ENCODE results near the gene WNT6.

WNT6 gene

DNA sequence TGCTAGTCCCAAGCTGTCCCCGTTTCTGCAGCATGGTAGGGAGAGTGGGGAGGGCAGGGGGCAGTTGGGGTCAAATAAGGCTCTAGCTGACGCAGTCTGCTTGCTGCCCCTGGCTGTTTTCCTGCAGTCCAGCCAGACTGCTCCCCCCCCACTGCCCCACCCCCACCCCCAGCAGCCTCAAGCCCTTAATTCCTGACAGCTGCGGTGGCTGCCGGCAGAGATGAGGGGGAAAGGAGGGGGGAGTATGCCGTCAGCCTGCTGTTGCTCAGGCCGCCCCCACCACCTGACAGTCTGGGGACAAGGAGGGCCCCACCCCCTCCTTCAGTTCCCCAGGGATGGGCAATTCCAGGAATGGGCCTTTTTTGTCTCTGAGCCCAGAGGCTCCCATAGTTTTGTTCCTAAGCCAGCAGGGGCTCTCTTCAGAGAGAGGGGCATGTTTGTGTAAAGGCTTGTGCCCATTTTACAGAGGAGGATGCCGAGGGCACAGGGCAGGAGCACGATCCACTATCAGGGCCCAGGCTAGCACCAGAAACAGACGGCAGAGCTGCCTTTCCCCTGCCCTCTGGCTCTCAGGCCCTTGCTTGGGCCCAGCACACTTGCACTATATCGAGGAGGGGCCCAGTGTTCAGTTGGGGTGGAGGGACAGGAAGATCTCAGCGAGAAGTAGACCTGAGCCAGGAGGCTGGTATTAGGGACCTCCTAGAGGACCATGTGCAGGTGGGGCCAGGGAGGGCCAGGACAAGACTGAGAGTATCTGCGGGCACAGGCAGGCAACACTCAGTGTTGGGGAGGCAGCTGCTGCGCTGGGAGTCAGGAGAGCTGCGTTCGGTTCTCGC lies 19.5 kb downstream of the WNT6 start:
- DNase-seq, result no peak

DNA sequence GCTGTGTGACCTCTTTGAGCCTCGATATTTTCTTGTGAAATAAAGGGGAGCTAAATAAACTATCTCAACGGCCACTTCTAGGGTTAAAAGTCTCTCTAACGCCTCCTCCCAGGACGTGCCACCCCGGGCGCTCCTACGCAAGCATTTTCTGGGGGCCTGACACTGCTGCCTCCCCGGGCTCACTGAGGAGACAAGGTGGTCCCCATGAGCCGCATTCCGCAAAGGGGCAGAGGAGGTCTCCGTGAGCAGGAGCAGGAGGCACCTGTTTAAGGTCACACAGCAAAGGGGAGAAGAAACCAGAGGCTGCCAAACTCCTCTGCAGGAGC lies 20.1 kb downstream of the WNT6 start:
- no peak for DNase-seq

DNA sequence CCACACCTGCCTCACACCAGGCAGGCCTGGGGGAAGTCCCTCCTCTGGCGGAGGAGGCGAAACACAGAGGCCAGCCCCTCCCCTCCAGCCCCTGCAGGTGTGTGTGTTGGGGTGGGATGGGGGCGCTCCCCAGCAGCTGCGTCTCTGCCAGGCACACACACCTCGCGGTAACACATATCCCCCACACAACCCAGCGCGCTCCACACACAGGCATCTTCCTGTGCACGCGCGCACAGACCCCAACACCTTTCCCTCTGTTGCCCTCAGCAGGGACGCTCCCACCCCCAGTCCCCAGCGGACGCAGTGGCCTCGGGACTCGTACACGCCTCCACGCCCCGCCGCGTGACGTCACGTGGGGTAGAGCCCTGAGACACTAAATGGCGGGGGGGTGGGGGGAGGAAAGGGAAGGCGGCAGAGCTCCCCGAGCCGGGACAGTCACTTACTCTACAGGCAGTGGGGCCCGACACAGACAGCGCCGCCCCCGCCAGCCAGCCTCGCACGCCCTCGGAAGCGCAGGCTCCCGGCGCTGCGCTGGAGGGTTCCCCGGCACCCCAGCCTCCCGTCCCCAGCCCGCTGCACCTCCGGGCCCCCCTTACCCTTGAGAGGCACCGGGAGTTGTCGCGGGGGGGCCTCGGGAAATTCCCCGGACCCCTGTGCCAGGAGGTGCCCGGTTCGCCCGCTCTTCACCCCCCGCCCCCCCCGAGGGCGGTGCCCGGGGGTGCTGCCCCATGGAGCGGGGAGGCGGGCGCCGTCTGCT lies 20.7 kb downstream of the WNT6 start, which contains the start of gene WNT10A:
WNT10A (plus strand) TSS at position 751 of the 757 bp plus-strand sequence. CDS start 144 bp downstream, outside the sequence.
- DNase-seq, result peak; percentile 55 to 87 (median 84)

DNA sequence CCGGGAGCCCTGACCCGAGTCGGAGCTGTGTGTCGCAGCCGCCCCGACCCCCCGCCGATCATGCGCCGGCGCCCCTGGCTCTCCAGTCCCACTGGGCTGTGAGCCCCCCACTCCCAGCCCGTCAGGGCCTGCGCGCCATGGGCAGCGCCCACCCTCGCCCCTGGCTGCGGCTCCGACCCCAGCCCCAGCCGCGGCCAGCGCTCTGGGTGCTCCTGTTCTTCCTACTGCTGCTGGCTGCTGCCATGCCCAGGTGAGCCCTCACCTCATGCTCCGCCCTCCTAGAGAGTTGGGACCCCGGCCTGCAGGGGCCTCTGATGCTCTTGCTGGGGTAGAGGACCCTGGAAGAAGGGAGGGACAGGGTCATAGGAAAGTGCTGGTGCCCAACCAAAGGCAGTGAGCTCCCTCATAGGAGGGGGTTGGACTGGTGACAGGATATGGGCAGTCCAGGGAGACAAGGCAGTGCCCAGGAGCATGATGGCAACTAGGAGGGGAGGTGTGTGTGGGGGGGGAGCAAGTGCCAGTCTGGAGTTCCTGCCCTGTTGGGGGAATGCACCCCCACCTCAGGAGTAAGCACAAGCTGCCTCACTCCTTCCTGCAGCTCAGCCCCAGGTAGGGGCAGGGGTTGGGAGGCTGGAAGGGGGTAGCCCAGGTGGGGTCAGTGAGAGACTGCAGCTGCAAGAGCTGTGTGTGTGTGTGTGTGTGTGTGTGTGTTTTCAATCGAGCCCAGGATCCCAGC lies 21.4 kb downstream of the WNT6 start:
- DNase-seq, result no peak

DNA sequence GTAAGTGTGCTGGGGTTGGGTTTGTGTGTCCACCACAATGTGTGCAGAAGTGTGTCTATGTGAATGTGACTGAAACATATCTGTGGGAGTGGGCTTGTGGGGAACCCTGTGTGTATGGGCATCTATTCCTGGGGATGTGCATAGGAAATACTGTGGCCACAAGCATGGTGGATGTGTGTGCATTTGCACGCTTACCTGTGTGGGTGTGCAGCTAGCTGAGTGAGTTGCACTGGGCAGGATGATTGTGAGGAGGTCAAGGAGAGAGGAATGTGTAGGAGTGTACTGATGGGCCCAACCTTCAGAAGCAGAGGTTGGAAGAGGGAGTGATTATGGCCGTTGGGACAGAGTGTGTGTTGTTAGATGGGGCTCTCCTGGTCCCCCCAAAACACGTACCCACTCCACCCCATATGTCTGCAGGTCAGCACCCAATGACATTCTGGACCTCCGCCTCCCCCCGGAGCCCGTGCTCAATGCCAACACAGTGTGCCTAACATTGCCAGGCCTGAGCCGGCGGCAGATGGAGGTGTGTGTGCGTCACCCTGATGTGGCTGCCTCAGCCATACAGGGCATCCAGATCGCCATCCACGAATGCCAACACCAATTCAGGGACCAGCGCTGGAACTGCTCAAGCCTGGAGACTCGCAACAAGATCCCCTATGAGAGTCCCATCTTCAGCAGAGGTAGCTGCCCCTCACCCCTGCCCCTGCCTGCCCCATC lies 22.3 kb downstream of the WNT6 start:
- no peak for DNase-seq

DNA sequence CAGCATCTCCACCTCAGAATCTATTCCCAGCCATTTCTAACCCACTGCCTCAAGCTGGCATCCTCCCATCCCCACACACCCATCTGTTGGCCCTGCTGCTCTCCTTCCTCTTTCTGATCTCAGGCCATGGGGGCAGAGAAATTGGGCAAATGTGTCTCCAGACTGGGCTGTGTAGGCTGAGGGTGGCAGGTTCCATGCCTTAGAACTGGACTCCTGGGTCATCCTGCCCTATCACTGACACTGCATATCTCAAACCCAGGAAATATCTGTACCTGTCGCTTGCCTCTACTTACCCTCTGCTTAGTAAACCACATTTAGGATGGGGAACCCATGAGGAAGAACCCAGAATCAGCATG lies 22.8 kb downstream of the WNT6 start:
- DNase-seq, result no peak

DNA sequence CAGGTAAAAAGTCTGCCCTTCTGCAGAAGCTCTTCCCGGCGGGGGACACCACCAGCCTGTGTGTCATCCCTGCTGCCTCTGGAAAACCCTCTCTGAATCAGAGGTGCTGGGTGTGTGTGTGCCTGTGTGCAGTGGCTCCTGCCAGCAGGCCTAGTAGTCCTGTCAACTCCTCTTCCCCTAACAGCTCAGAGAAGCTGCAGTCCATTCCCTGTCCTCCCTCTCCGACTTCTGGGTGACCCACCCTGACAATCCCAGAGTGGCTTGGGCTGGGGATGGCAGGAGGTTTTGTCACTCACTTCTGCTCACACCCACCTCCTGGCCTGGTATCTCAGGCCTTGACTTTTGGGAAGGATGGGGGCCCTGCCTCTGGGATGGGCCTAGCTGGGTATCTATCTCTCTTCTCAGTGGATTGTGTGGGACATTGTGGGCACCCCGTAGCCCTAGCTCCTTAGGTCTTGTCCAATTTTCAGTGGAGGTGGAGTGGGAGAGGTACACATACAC lies 23.3 kb downstream of the WNT6 start:
- DNase-seq, result no peak

DNA sequence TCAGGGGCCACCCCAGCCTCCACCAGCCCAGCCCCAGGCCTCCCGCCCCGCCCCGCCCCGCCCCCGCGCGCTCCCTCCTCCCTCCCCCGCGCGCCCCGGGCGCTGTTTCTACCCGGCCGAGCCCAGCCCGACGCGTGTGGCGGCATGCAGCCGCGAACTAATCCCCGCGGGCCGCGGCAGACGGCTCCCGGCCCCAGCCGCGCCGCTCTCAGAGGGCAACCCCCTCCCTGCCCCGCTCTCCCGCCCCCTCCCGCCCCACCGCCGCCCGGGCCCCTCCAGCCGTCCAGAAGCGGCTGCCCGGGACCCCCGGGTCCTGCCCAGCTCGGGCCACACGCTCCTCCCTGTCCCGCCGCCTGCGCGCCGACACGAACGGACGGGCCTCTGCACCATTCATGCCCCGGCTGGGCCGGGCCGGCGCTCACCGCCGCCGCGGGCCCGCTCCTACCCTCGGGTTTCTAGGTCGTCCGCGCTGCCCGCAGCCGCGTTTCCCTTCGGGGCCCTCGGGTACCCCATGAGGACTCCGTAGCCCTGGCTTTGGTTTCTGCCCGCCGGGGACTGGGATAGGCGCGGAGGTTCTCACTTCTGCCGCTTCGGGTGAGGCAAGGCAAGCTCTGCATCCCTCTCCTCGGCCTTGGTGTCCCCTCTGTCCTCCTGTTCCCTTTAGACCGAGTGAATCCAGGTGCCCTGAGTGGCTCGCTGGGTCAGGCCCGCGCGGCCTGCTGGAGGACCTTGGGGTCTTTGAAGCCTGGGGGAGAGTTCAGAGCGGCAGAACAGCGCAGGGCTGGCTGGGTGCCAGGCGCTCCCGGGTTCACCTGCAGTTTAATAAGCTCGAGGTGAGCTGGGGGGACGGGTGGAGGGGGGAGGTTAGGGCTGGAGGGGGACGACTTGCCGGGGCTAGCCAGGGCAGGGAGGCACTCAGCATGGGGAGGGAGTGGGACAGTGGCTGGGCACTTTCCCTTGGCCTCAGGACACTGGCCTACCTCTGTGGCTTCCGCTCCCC lies 24.2 kb downstream of the WNT6 start:
- peak in 1 of 5 donors; percentile 49 for DNase-seq

DNA sequence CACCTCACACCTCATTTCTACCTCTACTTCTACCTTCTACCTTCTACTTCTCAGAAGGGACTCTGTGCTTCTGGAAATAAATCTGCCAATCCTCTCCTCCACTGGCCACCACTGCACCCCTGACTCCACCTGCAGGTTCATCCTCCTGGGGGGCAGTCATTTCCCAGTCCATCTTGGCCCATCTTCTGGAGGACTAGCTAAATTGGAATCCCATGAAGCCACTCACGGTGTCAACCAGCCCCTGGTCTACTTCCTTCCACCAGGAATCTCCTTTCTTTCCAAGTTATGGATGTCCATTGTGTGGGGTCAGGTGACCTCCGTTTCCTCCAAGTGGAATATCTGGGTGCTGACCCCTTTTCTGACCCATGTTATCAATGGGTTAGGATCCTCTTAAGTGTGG lies 24.9 kb downstream of the WNT6 start:
- no peak for DNase-seq

DNA sequence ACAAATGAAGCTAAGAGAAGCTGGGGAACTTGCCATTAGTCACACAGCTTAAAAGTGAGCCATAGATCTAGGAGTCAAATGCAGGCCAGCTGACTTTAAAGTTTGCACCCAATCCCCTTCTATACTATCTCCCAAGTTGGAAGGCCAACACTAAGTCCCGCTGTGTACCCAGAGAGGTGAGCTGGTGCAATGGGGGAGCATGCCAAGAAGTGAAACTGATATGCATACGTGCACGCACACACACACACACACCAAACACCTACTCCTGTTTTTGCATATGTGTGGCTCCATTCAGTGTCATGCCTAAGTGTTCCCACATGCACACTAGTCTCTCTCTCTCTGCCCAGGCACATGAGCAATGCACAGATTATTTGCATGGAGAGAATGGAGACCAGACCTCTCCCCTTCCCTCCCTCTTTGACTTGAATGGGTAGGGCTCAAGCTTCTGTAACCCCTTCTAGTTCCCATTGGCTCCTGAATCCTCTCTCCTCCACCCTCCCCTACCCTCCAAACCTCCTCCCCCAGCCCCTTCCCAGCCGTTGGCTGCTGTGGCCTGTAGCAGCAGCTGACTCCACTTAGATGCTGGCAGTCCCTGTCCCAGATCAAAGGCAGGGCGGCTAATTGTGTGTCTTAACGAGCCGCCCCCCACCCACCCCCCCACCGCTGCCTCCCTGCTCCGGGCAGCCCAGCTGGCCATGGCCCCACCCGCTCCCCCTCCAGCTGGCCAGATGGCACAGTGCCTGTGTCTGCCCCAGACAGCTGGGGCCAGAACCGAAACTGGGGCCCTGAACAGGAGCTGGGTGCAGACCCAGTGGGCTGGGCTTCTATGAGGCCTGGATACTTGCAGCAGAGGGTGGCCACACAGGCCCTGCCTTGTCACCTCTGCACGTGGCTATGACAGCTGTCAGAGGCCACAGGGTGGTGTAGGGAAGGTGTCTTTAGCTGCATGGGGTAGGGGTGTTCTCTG lies 26.7 kb downstream of the WNT6 start:
- DNase-seq, result no peak

DNA sequence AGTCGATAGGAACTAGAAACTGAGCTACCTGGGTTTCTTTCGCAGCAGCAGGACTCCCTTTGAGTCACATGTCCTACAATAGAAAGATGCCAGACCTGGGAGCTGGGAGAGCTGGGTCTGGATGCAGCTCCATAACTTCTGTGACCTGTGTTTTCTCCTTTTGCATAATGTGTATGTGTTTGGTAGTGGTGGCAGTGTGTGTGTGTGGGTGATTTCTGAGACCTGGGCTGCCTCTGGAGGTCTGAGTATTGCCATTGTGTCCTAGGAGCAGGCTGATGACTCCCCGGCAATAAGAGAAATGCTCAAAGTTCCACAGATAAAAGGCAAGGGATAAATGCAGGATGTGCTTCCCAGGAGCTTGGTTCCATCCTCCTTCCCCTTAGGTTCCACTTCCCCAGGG lies 27.5 kb downstream of the WNT6 start:
- no peak for DNase-seq

DNA sequence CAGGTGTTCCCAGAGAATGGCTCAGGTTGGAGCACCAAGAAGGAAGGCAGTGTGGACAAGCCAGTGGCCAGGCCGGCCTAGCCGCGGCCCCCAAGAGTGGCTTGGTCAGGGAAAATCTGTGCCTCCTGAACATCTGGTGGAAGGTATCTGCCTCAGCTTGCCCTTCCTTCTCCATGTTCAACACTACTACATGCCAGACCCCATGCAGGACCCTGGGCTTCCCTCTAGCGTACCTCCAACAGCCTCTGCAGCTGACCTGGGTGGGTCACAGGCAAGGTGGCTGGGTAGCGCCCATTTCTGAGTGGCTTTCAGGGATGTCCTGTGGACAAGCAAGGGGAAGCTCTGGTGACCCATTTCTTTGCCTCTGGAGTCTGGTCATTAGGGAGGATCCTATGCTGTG lies 28.7 kb downstream of the WNT6 start:
- DNase-seq, result no peak

DNA sequence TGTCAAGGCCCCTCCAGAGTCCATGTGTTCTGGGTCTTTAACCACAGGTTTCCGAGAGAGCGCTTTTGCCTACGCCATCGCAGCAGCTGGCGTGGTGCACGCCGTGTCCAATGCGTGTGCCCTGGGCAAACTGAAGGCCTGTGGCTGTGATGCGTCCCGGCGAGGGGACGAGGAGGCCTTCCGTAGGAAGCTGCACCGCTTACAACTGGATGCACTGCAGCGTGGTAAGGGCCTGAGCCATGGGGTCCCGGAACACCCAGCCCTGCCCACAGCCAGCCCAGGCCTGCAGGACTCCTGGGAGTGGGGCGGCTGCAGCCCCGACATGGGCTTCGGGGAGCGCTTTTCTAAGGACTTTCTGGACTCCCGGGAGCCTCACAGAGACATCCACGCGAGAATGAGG lies 30.3 kb downstream of the WNT6 start:
- DNase-seq, result no peak

DNA sequence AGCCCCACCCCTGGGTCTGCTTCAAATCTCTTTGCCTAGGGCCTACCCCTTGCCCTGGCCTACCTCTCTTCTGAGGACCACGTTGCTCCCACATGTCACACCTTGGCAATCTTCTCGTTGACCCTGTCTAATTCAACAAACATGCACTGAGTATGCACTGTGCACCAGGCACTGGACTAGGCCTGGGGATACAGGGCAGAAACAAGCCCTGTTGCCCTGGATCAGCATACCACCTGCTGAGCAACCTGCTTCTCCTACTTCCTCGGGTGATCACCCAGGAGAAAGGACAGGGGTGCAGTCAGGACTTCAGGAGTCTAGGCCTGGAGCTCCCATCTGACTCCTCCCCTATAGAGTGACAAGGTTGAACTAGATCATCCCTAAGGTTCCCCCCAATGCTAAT lies 30.8 kb downstream of the WNT6 start:
- DNase-seq, result no peak

DNA sequence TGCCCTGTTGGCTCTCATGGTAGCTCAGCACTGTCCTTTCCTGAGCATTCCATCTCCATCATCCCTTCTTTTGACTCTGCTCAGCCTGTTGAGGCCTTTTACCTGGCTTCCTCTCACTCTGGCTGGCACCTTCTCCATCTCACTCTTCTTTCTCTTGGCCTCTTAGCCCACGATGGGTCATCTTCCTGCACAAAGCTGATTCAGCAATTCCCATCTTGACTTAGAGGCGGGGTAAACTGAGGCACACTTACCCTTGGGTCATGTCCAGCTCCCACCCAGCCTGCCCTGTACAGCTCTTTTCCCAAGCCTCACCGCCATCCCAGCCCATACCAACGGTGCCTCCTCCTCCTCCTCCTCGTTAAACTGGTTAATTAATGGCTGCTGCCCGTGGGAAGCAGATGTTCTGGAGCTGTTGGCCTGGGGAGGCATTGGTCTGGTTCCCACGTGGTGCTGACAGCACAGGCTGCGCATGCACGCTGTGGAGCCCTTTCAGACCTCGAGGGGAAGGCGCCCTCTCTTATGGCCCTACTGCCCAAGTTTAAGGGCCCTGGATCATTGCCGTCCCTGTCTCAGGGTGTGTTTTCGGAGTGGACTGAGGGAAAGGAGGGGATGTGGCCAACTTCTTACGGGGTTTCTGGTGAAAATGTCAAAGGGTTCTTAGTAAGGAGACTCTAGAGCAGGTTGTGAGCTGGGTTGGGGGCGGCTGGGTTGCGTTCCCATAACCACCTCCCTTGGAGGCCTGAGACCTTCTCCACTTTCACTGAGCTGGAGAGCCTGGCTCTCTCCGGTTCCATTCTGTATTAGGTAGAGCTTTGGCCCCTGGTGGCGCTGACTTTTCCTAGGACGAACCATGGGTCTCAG lies 31.9 kb downstream of the WNT6 start:
- DNase-seq, result no peak

DNA sequence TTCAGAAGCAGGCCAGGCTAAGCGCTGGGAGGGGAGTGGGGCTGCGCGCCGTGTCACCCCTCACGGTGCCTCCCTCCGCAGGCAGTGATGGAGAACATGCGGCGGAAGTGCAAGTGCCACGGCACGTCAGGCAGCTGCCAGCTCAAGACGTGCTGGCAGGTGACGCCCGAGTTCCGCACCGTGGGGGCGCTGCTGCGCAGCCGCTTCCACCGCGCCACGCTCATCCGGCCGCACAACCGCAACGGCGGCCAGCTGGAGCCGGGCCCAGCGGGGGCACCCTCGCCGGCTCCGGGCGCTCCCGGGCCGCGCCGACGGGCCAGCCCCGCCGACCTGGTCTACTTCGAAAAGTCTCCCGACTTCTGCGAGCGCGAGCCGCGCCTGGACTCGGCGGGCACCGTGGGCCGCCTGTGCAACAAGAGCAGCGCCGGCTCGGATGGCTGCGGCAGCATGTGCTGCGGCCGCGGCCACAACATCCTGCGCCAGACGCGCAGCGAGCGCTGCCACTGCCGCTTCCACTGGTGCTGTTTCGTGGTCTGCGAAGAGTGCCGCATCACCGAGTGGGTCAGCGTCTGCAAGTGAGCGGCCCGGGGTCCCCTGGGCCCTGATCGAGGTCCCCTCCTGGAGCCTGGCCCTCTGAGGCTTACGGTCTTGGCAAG lies 33.2 kb downstream of the WNT6 start:
- peak; percentile 76 to 92 (median 83) for DNase-seq

DNA sequence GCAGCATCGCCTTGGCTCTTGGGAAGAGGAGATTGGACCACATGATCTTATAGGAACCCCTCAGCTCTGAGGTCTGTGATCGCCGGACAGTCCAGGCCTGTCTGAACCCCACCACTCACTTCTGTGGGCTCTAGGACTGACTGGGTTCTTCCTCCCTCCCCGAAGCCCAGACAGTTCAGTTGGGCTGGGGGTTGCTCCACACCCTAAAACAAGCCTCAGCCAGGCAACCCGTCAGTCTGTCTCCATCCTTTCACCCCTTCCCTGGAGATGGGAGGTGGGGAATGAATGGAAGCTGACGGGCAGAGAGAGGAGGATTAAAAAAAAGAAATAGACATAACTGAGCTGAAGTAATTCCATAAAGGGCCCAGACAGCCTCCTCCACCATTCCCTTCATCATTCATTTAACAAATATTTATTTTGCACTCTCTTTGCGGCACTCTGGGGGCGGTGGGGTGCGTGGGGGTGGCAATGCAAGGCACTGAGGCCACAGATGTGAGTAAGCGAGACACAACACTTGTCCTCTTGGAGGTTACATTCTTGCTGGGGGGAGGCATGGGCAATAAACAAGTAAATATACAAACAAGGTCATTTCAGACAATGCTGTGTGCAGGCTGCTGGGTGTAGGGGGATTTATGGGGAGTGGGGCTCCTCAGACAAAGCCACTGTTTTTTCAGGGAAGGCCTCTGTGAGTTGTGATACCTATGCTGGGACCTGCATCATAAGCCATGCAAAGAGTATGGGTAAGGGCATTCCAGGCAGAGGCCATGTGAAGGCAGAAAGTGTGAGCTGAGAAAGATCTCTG lies 33.9 kb downstream of the WNT6 start:
- DNase-seq, result no peak
